ENCODE results near the gene CADM4.

- no peak for TF ChIP-seq CTCF (conservative IDR thresholded peaks at IDR 0.05; ENCODE audit: low read depth, low read length)
- no peak for TF ChIP-seq EZH2 (IDR thresholded peaks at IDR 0.05; ENCODE audit: borderline replicate concordance, low read depth, low read length, poor library complexity, severe bottlenecking)
These were observed at the start of gene CADM4 for GRCh38 chr19:43639519-43640423.
